Gastroesophageal sphincter (tissue), 4 donors: Measurements from ENCODE around the gene CHMP1B. TPM values are rescaled to one million over a fixed set of nuclear protein-coding genes. Genes with fewer than 3 reads are reported as not detected.

Source experiments
- ATAC-seq: fragments of 150-250 bp; one replicate; pipeline ENCODE4 v1.9.1; 2016; ENCODE audit warnings: mild to moderate bottlenecking, moderate library complexity
- H3K27ac ChIP-seq, 4 donors: fragments of 200-600 bp; sonication (generic) in 3 of 4; 1 replicate in 3 of 4; 2 replicates in 1 of 4; pipeline ENCODE4 v1.5.1; 2016 to 2019
- H3K27me3 ChIP-seq: fragments of 200-600 bp; sonication (generic); one replicate; pipeline ENCODE4 v1.5.1; 2019
- H3K36me3 ChIP-seq, 2 donors: fragments of 200-600 bp; sonication (generic); one replicate each; pipeline ENCODE4 v1.5.1; 2019; ENCODE audit warnings: control low read depth in 1 of 2
- H3K4me1 ChIP-seq, 3 donors: fragments of 200-600 bp; sonication (generic); 1 replicate in 2 of 3; 2 replicates in 1 of 3; pipeline ENCODE4 v1.5.1; 2016 to 2019; ENCODE audit warnings: control low read depth in 2 of 3
- H3K4me3 ChIP-seq, 2 donors: fragments of 200-600 bp; sonication (generic); one replicate each; pipeline ENCODE4 v1.5.1; 2019; ENCODE audit warnings: mild to moderate bottlenecking in 1 of 2, moderate library complexity in 1 of 2
- H3K9me3 ChIP-seq, 3 donors: fragments of 200-600 bp; sonication (generic); one replicate each; pipeline ENCODE4 v1.5.1; 2017 to 2019; ENCODE audit warnings: control low read depth in 2 of 3
- EP300 ChIP-seq: sonication (generic); formaldehyde crosslinking; IDR thresholded peaks from one replicate; pipeline ENCODE4 v1.6.1; 2017; ENCODE audit warnings: antibody characterized with exemption, mild to moderate bottlenecking
- POLR2A ChIP-seq, 2 donors: fragments of 450-650 bp; IDR thresholded peaks; one replicate each; pipeline ENCODE4 v1.6.1; 2017; ENCODE audit warnings: antibody characterized with exemption in 2 of 2, mild to moderate bottlenecking in 2 of 2, moderate library complexity in 1 of 2
- POLR2AphosphoS5 ChIP-seq: sonication (generic); formaldehyde crosslinking; IDR thresholded peaks from one replicate; pipeline ENCODE4 v1.6.1; 2017; ENCODE audit warnings: antibody characterized with exemption
- WGBS, 2 donors: methylation state at CpG; one replicate each; pipeline ENCODE4 v1.1.5; 2018; ENCODE audit warnings: low coverage in 1 of 2; 5-methylcytosine and 5-hydroxymethylcytosine counted together
- total RNA-seq, 4 donors: library from RNA; depleted of rRNA; stranded (reverse); fragments of >200 nt; gene quantifications; one replicate each; pipeline ENCODE4 v1.1.0, GENCODE V29; 2016
- TF ChIP-seq, protein P1 (sequence below), 4 experiments: fragments of 200-600 bp in 2 of 4; fragments of 450-650 bp in 2 of 4; sonication (generic) in 1 of 4; IDR thresholded peaks; one replicate each; pipeline ENCODE4 v1.5.1; 2017 to 2019; ENCODE audit warnings: antibody characterized with exemption in 4 of 4, mild to moderate bottlenecking in 2 of 4, moderate library complexity in 2 of 4

CHMP1B gene
- total RNA-seq, 4 donors from 2014 or later = 46.0 to 71.6 (median 52.8) TPM

DNA sequence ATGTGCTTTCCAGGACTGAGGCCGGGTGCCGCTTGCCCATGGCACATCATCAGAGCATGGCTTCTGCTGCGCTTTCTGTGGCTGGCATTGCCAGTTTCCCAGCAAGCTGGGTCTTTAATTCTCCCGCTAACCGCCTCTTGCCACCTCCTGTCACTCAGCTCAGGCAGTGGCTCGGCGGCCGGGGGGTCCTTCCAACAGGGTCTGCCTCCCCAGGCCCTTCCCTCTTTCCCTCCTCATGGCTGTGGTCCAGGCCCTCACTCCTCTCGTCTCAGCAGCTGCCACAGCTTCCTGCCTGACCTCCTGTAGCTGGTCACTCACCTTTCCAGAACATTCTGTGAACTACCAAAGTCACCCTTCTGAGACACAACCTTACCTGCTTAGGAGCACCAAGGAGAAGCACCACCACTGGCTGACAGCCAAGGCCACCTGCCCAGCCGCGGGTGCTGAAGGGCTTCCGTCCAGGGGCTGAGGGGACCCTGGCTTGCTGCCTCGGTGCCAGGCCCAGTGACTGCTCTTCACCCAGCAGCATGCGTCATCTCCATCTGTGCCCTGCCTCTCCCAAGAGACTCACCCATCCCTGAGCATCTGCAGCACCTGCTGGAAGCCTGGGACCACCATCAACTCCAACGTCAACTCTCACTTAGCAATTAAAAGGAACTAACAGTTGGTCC lies 22.6 kb downstream of the CHMP1B start:
- TF ChIP-seq, protein P1, sequence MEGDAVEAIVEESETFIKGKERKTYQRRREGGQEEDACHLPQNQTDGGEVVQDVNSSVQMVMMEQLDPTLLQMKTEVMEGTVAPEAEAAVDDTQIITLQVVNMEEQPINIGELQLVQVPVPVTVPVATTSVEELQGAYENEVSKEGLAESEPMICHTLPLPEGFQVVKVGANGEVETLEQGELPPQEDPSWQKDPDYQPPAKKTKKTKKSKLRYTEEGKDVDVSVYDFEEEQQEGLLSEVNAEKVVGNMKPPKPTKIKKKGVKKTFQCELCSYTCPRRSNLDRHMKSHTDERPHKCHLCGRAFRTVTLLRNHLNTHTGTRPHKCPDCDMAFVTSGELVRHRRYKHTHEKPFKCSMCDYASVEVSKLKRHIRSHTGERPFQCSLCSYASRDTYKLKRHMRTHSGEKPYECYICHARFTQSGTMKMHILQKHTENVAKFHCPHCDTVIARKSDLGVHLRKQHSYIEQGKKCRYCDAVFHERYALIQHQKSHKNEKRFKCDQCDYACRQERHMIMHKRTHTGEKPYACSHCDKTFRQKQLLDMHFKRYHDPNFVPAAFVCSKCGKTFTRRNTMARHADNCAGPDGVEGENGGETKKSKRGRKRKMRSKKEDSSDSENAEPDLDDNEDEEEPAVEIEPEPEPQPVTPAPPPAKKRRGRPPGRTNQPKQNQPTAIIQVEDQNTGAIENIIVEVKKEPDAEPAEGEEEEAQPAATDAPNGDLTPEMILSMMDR (IDR thresholded peaks at IDR 0.05) = no peak
- TF ChIP-seq EP300 = no peak
- TF ChIP-seq POLR2AphosphoS5 = no peak
- TF ChIP-seq POLR2A (IDR thresholded peaks at IDR 0.05) = no peak
- ATAC-seq = no peak
- WGBS, 2 donors = 93 to 100% methylated on average over 2 to 7 of the region's 15 CpGs

DNA sequence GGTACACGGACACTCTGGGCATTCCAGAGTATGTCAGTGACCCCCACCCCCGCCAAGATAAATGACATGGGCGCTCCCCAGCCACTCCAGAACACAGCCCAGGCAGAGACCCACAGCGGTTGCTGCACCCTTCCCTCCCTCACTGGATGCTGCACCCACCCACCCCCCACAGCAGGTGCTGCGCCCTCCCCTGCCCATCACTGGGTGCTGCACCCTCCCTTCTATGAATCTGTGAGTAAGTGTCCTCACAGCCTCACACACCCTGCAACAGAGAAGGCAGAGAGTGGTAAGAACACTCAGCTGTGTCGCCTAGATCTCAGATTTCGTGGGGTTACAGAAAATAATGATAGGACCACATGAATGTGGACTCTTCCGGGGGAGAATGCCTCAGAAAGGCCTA lies 23.5 kb downstream of the CHMP1B start:
- H3K4me1 ChIP-seq = no peaks in the 10 kb centered on the region
- no peak overlapping the region for H3K4me3 ChIP-seq
- no peaks in the 10 kb centered on the region for H3K9me3 ChIP-seq
- no peaks in the 10 kb centered on the region for H3K27me3 ChIP-seq
- ATAC-seq = peak; percentile 13
- H3K36me3 ChIP-seq = peaks cover 0 to 63% of the 10 kb centered on the region in 2 donors
- TF ChIP-seq EP300 = no peak
- TF ChIP-seq POLR2AphosphoS5 = no peak
- TF ChIP-seq, protein P1 (IDR thresholded peaks at IDR 0.05) = no peak
- TF ChIP-seq POLR2A (IDR thresholded peaks at IDR 0.05) = no peak
- 85 to 100% methylated on average over 1 to 7 of the region's 8 CpGs for WGBS, 2 donors
- H3K27ac ChIP-seq = no peak overlapping the region

More for the DNA sequence above, 22.6 kb downstream of the CHMP1B start:
- Histone ChIP-seq H3K27ac (no peak overlapping the region), H3K27me3 (no peaks in the 10 kb centered on the region), H3K4me1 (no peaks in the 10 kb centered on the region), H3K36me3 (peaks cover 0 to 65% of the 10 kb centered on the region in 2 donors), H3K9me3 (no peaks in the 10 kb centered on the region), H3K4me3 (no peak overlapping the region)

DNA sequence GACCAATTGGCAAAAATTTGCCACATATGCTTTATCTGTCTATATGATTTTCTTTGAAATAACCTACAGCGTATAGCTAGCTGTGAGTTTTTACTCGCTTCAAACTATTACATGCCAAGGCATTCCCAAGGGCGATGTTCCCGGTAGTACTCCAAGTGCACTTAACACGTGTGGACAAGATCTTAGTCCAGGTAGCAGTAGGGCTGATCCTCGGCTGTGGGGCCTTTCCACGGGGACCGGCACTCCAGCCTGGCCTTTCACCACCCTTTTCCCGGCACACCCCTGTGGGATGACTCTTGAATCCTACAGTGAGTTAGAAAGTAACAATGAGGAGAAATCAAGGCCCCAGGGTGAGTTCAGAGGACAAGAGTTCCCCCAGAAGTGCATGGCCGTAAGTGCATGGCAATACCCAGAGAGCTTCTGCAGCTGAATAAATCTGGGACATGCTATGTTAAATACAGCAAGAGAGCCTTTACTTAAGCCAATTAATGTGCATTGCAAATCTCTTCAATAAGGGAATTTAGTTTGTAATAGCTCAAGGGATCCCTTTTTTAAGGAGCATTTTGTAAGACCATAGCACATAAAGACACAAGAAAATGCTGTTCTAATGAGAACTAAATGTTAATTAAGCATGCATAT lies 26.4 kb downstream of the CHMP1B start:
- no peak overlapping the region for H3K27ac ChIP-seq
- H3K9me3 ChIP-seq = no peaks in the 10 kb centered on the region
- no peaks in the 10 kb centered on the region for H3K27me3 ChIP-seq
- H3K4me1 ChIP-seq = no peaks in the 10 kb centered on the region
- H3K4me3 ChIP-seq = no peak overlapping the region
- H3K36me3 ChIP-seq = peaks cover 0 to 81% of the 10 kb centered on the region in 2 donors
- no peak for ATAC-seq
- WGBS, 2 donors = 77 to 96% methylated on average over 3 to 9 of the region's 10 CpGs
- TF ChIP-seq EP300 (no peak), POLR2A (IDR thresholded peaks at IDR 0.05) (no peak), POLR2AphosphoS5 (no peak)
- TF ChIP-seq, protein P1 (IDR thresholded peaks at IDR 0.05) = no peak

DNA sequence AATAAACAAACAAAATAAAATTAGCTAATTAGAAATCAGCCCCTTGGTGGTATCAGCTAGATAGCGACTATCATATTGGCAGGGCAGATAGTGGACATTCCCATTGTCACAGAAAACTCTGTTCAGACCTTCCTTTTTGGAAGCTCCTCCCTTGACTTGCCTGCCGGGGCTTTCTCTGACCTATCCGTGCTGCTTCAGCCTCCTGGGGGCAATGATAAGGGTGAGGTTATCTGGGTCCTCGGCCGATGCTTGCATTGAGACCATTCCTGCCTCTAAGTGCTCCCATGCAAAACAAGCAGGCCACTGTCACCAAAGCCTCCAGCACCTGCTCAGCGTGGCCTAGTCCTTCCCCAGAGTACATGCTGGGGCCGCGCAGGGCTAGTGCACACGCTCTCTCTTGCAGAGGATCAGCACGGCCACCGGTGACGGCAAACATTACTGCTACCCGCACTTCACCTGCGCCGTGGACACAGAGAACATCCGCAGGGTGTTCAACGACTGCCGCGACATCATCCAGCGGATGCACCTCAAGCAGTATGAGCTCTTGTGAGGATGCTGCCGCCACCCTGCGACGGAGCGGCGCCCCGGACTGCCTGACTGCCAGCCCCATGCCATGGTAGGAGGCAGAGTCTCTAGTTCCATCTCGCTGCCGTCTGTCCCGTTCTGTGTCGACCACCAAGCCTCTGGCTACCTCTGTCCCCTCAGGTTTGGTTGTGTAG lies 29.5 kb downstream of the CHMP1B start:
- no peak overlapping the region for H3K27ac ChIP-seq
- H3K27me3 ChIP-seq = no peaks in the 10 kb centered on the region
- peaks cover 0 to 81% of the 10 kb centered on the region in 2 donors for H3K36me3 ChIP-seq
- no peak for ATAC-seq
- 61 to 80% methylated on average over 3 to 4 of the region's 30 CpGs for WGBS, 2 donors
- TF ChIP-seq POLR2AphosphoS5 (no peak), EP300 (no peak), POLR2A (IDR thresholded peaks at IDR 0.05) (no peak)
- TF ChIP-seq, protein P1 (IDR thresholded peaks at IDR 0.05) = no peak
- no peaks in the 10 kb centered on the region for H3K9me3 ChIP-seq
- no peak overlapping the region for H3K4me3 ChIP-seq
- no peaks in the 10 kb centered on the region for H3K4me1 ChIP-seq
